ENCODE measurements around the gene APOA1. TPM values are rescaled to one million over a fixed set of nuclear protein-coding genes. Genes with fewer than 3 reads are reported as not detected.

APOA1 gene
- total RNA-seq, 2 experiments from 2014 or later = 0.47 to 0.77 TPM

GRCh38 chr11:116840746-116841296, 3.4 kb upstream of the APOA1 start:
- ATAC-seq (ENCODE audit: poor library complexity) (no peak), DNase-seq (no peak)
- ChIA-PET POLR2A (no interaction called here), CTCF (interaction anchor here (1.2 to 1.7 kb wide), 2 partner anchors 12 to 265 kb away, joined by 3 read pairs; no protein-coding TSS in a partner anchor)
- Histone ChIP-seq H3K36me3 (ENCODE audit: insufficient read depth, low read length) (peaks cover 18% of the 10 kb centered on the region), H3K4me1 (ENCODE audit: insufficient read depth, low read length) (peaks cover 7% of the 10 kb centered on the region), H3K9me3 (ENCODE audit: control insufficient read depth in 1 of 2, insufficient read depth in 1 of 2, low read length in 2 of 2) (no peaks in the 10 kb centered on the region), H3K27ac (ENCODE audit: low read depth in 1 of 2, low read length in 2 of 2) (no peak overlapping the region), H3K4me3 (ENCODE audit: low read length) (no peak overlapping the region), H3K27me3 (ENCODE audit: control insufficient read depth in 1 of 2, insufficient read depth in 2 of 2, low read length in 2 of 2) (no peaks in the 10 kb centered on the region)
- TF ChIP-seq CTCF (IDR thresholded peaks at IDR 0.05) = no peak
- intact Hi-C loops (cut with DNase I, micrococcal nuclease) = no loop called here
- Mint-ChIP-seq H3K4me3 (no peak overlapping the region), H3K4me1 (ENCODE audit: low read depth) (peaks cover 4% of the 10 kb centered on the region), H3K27me3 (no peaks in the 10 kb centered on the region), H3K27ac (no peak overlapping the region), H3K36me3 (ENCODE audit: low read depth) (peaks cover 25% of the 10 kb centered on the region), H3K9me3 (no peaks in the 10 kb centered on the region)

- Histone ChIP-seq H3K27me3 (ENCODE audit: control insufficient read depth in 1 of 2, insufficient read depth in 2 of 2, low read length in 2 of 2) (no peaks in the 10 kb centered on the region), H3K4me1 (ENCODE audit: insufficient read depth, low read length) (peaks cover 12% of the 10 kb centered on the region), H3K27ac (ENCODE audit: low read depth in 1 of 2, low read length in 2 of 2) (no peak overlapping the region), H3K36me3 (ENCODE audit: insufficient read depth, low read length) (peaks cover 12% of the 10 kb centered on the region), H3K9me3 (ENCODE audit: control insufficient read depth in 1 of 2, insufficient read depth in 1 of 2, low read length in 2 of 2) (no peaks in the 10 kb centered on the region), H3K4me3 (ENCODE audit: low read length) (no peak overlapping the region)
- Mint-ChIP-seq H3K27me3 (no peaks in the 10 kb centered on the region), H3K4me3 (no peak overlapping the region), H3K36me3 (ENCODE audit: low read depth) (peaks cover 20% of the 10 kb centered on the region), H3K9me3 (no peaks in the 10 kb centered on the region), H3K4me1 (ENCODE audit: low read depth) (peaks cover 6% of the 10 kb centered on the region), H3K27ac (no peak overlapping the region)
- ATAC-seq (ENCODE audit: poor library complexity) (no peak), DNase-seq (peak in 1 of 14 experiments; percentile 29)
- intact Hi-C loops (cut with DNase I, micrococcal nuclease) = no loop called here
- POLR2A ChIA-PET = no interaction called here
- peak; percentile 14 for TF ChIP-seq CTCF (IDR thresholded peaks at IDR 0.05)
- CTCF ChIA-PET = interaction anchor here (1.2 kb wide), 1 partner anchor 13 kb away, joined by 3 read pairs; no protein-coding TSS in a partner anchor
These were observed 2.9 kb upstream of the APOA1 start for GRCh38 chr11:116840224-116840745.

- H3K4me1 ChIP-seq (ENCODE audit: insufficient read depth, low read length) = peaks cover 18% of the 10 kb centered on the region
- H3K27ac ChIP-seq (ENCODE audit: low read depth in 1 of 2, low read length in 2 of 2) = no peak overlapping the region
- DNase-seq (no peak), ATAC-seq (ENCODE audit: poor library complexity) (no peak)
- no peak overlapping the region for H3K4me3 Mint-ChIP-seq
- H3K9me3 Mint-ChIP-seq = no peaks in the 10 kb centered on the region
- H3K27ac Mint-ChIP-seq = no peak overlapping the region
- ChIA-PET POLR2A (interaction anchor here (0.7 kb wide), 1 partner anchor 153 kb away, joined by 3 read pairs; no protein-coding TSS in a partner anchor), CTCF (no interaction called here)
- TF ChIP-seq CTCF (IDR thresholded peaks at IDR 0.05) = no peak
- peaks cover 12% of the 10 kb centered on the region for H3K4me1 Mint-ChIP-seq (ENCODE audit: low read depth)
- H3K4me3 ChIP-seq (ENCODE audit: low read length) = no peak overlapping the region
- H3K27me3 ChIP-seq (ENCODE audit: control insufficient read depth in 1 of 2, insufficient read depth in 2 of 2, low read length in 2 of 2) = no peaks in the 10 kb centered on the region
- peaks cover 6% of the 10 kb centered on the region for H3K36me3 Mint-ChIP-seq (ENCODE audit: low read depth)
- peaks cover 2% of the 10 kb centered on the region for H3K36me3 ChIP-seq (ENCODE audit: insufficient read depth, low read length)
- intact Hi-C loops (cut with DNase I, micrococcal nuclease) = loop anchor here in 1 of 2 experiments (5.0 kb wide), 1 partner anchor 106 kb away; no protein-coding TSS in a partner anchor
- no peaks in the 10 kb centered on the region for H3K9me3 ChIP-seq (ENCODE audit: control insufficient read depth in 1 of 2, insufficient read depth in 1 of 2, low read length in 2 of 2)
- no peaks in the 10 kb centered on the region for H3K27me3 Mint-ChIP-seq
These were observed 1.1 kb upstream of the APOA1 start for GRCh38 chr11:116838321-116839084.

All from CD4-positive, alpha-beta T cell (primary cell).